Loucy (cell line): Measurements from ENCODE around the gene ZNF438.

Experiments
- CTCF ChIP-seq: fragments of 200-600 bp; sonication (generic); conservative IDR thresholded peaks from 2 replicates; pipeline ENCODE4 v1.5.1; 2014; ENCODE audit warnings: mild to moderate bottlenecking, antibody characterized with exemption, low read length
- EZH2phosphoT487 ChIP-seq: fragments of 200-600 bp; IDR thresholded peaks from 2 replicates; pipeline ENCODE4 v1.6.1; 2018; ENCODE audit warnings: antibody characterized with exemption, mild to moderate bottlenecking, moderate library complexity, borderline replicate concordance

GRCh38 chr10:30979956-30980355 lies 51.7 kb downstream of the ZNF438 start:
- no peak for TF ChIP-seq CTCF
- no peak for TF ChIP-seq EZH2phosphoT487
